Measurements from ENCODE around the gene MDFI.

Gene MDFI

GRCh38 chr6:41623330-41623729 lies 14.9 kb upstream of the MDFI start:
- Histone ChIP-seq H3K27me3 (ENCODE audit: control insufficient read depth in 1 of 2, insufficient read depth in 2 of 2, low read length in 2 of 2) (no peaks in the 10 kb centered on the region), H3K9me3 (ENCODE audit: low read length) (no peaks in the 10 kb centered on the region), H3K4me1 (ENCODE audit: insufficient read depth, low read length) (peaks cover 9% of the 10 kb centered on the region), H3K4me3 (ENCODE audit: low read depth in 1 of 2, low read length in 2 of 2) (no peak overlapping the region), H3K36me3 (ENCODE audit: insufficient read depth, low read length) (no peaks in the 10 kb centered on the region), H3K9ac (ENCODE audit: low read length) (no peak overlapping the region), H3K27ac (ENCODE audit: low read depth, low read length) (no peak overlapping the region)

GRCh38 chr6:41624621-41625380 lies 13.5 kb upstream of the MDFI start:
- H3K36me3 ChIP-seq (ENCODE audit: insufficient read depth, low read length), result no peaks in the 10 kb centered on the region
- peaks cover 9% of the 10 kb centered on the region for H3K4me1 ChIP-seq (ENCODE audit: insufficient read depth, low read length)
- no peak overlapping the region for H3K4me3 ChIP-seq (ENCODE audit: low read depth in 1 of 2, low read length in 2 of 2)
- H3K9ac ChIP-seq (ENCODE audit: low read length), result no peak overlapping the region
- H3K9me3 ChIP-seq (ENCODE audit: low read length), result no peaks in the 10 kb centered on the region
- no peak overlapping the region for H3K27ac ChIP-seq (ENCODE audit: low read depth, low read length)
- no peaks in the 10 kb centered on the region for H3K27me3 ChIP-seq (ENCODE audit: control insufficient read depth in 1 of 2, insufficient read depth in 2 of 2, low read length in 2 of 2)

DNA sequence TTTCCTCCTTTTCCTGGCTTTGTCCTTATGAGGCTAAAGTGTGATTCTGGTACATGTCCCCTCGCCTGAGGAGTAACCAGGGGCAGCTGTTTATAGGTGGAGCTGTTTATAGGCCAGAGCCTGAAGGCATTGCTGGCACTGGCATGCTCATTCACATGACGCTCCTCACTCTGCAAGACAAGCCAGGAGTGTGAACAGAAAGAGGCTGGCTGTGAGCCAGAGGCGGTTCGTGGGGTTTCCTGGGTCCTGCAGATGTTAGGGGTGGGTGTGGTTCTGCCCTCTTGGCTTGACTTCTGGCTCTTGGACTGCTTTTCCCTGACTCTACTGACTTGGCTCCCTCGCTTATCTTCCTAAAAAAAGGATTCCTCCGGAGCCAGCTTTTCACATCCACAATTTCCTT lies 12.8 kb upstream of the MDFI start:
- no peak overlapping the region for H3K27ac ChIP-seq (ENCODE audit: low read depth, low read length)
- no peak overlapping the region for H3K4me3 ChIP-seq (ENCODE audit: low read depth in 1 of 2, low read length in 2 of 2)
- H3K36me3 ChIP-seq (ENCODE audit: insufficient read depth, low read length), result no peaks in the 10 kb centered on the region
- H3K27me3 ChIP-seq (ENCODE audit: control insufficient read depth in 1 of 2, insufficient read depth in 2 of 2, low read length in 2 of 2), result no peaks in the 10 kb centered on the region
- H3K4me1 ChIP-seq (ENCODE audit: insufficient read depth, low read length), result peaks cover 9% of the 10 kb centered on the region
- no peak overlapping the region for H3K9ac ChIP-seq (ENCODE audit: low read length)
- no peaks in the 10 kb centered on the region for H3K9me3 ChIP-seq (ENCODE audit: low read length)

DNA sequence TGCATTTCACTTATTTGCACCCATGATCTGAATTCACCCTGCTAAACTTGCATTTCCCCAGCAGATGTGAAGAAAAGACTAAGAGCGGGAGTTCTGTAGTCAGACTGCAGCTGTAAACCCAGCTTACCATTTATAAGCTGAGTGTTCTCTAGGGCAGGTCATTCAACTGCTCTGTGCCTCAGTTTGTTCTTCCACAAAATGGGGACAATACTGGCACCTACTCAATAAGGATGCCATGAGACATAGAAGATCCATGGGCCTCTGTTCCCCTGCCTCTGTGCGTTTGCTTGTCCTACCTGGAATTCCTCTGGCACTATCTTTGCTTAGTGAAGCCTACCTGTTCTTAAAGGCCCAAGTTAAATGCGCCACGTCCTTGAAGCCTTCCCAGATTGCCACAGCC lies 12.2 kb upstream of the MDFI start:
- H3K4me1 ChIP-seq (ENCODE audit: insufficient read depth, low read length), result peaks cover 9% of the 10 kb centered on the region
- H3K27ac ChIP-seq (ENCODE audit: low read depth, low read length), result no peak overlapping the region
- H3K4me3 ChIP-seq (ENCODE audit: low read depth in 1 of 2, low read length in 2 of 2), result no peak overlapping the region
- no peaks in the 10 kb centered on the region for H3K27me3 ChIP-seq (ENCODE audit: control insufficient read depth in 1 of 2, insufficient read depth in 2 of 2, low read length in 2 of 2)
- H3K9ac ChIP-seq (ENCODE audit: low read length), result no peak overlapping the region
- H3K36me3 ChIP-seq (ENCODE audit: insufficient read depth, low read length), result no peaks in the 10 kb centered on the region
- H3K9me3 ChIP-seq (ENCODE audit: low read length), result no peaks in the 10 kb centered on the region

DNA sequence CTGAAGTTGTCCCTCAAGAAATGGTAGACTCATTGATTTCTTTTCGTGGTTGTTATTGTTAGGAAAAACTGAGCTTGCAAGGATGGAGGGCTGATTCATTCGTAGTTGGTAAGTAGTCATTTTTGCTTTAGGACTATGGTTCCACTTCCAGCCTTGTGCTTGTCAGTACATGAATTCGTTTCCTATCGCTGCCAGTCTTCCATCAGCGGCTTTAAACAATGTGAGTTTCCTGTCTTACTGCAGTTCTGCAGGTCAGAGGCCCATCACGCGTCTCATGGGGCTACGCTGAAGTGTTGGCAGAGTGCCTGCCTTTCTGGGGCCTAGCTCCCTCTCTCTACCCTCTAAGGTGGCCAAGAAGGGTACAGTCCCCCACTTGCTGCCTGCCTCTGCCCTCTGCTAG lies 11.4 kb upstream of the MDFI start:
- no peak overlapping the region for H3K4me3 ChIP-seq (ENCODE audit: low read depth in 1 of 2, low read length in 2 of 2)
- H3K27me3 ChIP-seq (ENCODE audit: control insufficient read depth in 1 of 2, insufficient read depth in 2 of 2, low read length in 2 of 2), result no peaks in the 10 kb centered on the region
- H3K9me3 ChIP-seq (ENCODE audit: low read length), result no peaks in the 10 kb centered on the region
- no peak overlapping the region for H3K27ac ChIP-seq (ENCODE audit: low read depth, low read length)
- no peak overlapping the region for H3K9ac ChIP-seq (ENCODE audit: low read length)
- H3K36me3 ChIP-seq (ENCODE audit: insufficient read depth, low read length), result no peaks in the 10 kb centered on the region
- peaks cover 9% of the 10 kb centered on the region for H3K4me1 ChIP-seq (ENCODE audit: insufficient read depth, low read length)

DNA sequence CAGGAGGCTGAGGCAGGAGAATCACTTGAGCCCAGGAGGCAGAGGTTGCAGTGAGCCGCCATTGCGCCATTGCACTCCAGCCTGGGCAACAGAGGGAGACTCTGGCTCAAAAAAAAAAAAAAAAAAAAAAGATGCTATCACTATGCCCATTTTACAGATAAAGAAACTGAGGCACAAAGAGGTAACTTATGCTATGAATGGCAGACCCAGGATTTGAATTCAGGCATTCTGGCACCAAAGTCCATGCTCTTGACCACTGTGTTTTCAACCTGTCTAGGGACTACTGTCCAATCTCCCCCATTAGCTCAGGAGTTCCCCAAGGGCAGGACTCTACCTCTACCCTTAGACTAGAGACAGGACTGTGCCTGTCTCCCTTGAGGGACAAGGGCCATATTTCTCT lies 9.1 kb upstream of the MDFI start:
- peaks cover 9% of the 10 kb centered on the region for H3K4me1 ChIP-seq (ENCODE audit: insufficient read depth, low read length)
- H3K4me3 ChIP-seq (ENCODE audit: low read depth in 1 of 2, low read length in 2 of 2), result no peak overlapping the region
- H3K9me3 ChIP-seq (ENCODE audit: low read length), result no peaks in the 10 kb centered on the region
- H3K27ac ChIP-seq (ENCODE audit: low read depth, low read length), result no peak overlapping the region
- no peaks in the 10 kb centered on the region for H3K36me3 ChIP-seq (ENCODE audit: insufficient read depth, low read length)
- no peak overlapping the region for H3K9ac ChIP-seq (ENCODE audit: low read length)
- H3K27me3 ChIP-seq (ENCODE audit: control insufficient read depth in 1 of 2, insufficient read depth in 2 of 2, low read length in 2 of 2), result no peaks in the 10 kb centered on the region

GRCh38 chr6:41630069-41630468 lies 8.2 kb upstream of the MDFI start:
- H3K27me3 ChIP-seq (ENCODE audit: control insufficient read depth in 1 of 2, insufficient read depth in 2 of 2, low read length in 2 of 2), result peaks cover 0 to 7% of the 10 kb centered on the region in 2 donors
- H3K9ac ChIP-seq (ENCODE audit: low read length), result no peak overlapping the region
- H3K4me1 ChIP-seq (ENCODE audit: insufficient read depth, low read length), result peaks cover 9% of the 10 kb centered on the region
- H3K9me3 ChIP-seq (ENCODE audit: low read length), result no peaks in the 10 kb centered on the region
- no peak overlapping the region for H3K27ac ChIP-seq (ENCODE audit: low read depth, low read length)
- no peak overlapping the region for H3K4me3 ChIP-seq (ENCODE audit: low read depth in 1 of 2, low read length in 2 of 2)
- H3K36me3 ChIP-seq (ENCODE audit: insufficient read depth, low read length), result no peaks in the 10 kb centered on the region

GRCh38 chr6:41630946-41631345 lies 7.3 kb upstream of the MDFI start:
- no peaks in the 10 kb centered on the region for H3K9me3 ChIP-seq (ENCODE audit: low read length)
- H3K4me1 ChIP-seq (ENCODE audit: insufficient read depth, low read length), result no peaks in the 10 kb centered on the region
- peaks cover 0 to 10% of the 10 kb centered on the region in 2 donors for H3K27me3 ChIP-seq (ENCODE audit: control insufficient read depth in 1 of 2, insufficient read depth in 2 of 2, low read length in 2 of 2)
- H3K27ac ChIP-seq (ENCODE audit: low read depth, low read length), result no peak overlapping the region
- no peak overlapping the region for H3K9ac ChIP-seq (ENCODE audit: low read length)
- no peaks in the 10 kb centered on the region for H3K36me3 ChIP-seq (ENCODE audit: insufficient read depth, low read length)
- H3K4me3 ChIP-seq (ENCODE audit: low read depth in 1 of 2, low read length in 2 of 2), result no peak overlapping the region

GRCh38 chr6:41633056-41633634 lies 5.1 kb upstream of the MDFI start:
- Histone ChIP-seq H3K4me1 (ENCODE audit: insufficient read depth, low read length) (peaks cover 7% of the 10 kb centered on the region), H3K9ac (ENCODE audit: low read length) (no peak overlapping the region), H3K9me3 (ENCODE audit: low read length) (no peaks in the 10 kb centered on the region), H3K36me3 (ENCODE audit: insufficient read depth, low read length) (no peaks in the 10 kb centered on the region), H3K27me3 (ENCODE audit: control insufficient read depth in 1 of 2, insufficient read depth in 2 of 2, low read length in 2 of 2) (peaks cover 21 to 32% of the 10 kb centered on the region in 2 donors), H3K4me3 (ENCODE audit: low read depth in 1 of 2, low read length in 2 of 2) (no peak overlapping the region), H3K27ac (ENCODE audit: low read depth, low read length) (no peak overlapping the region)

DNA sequence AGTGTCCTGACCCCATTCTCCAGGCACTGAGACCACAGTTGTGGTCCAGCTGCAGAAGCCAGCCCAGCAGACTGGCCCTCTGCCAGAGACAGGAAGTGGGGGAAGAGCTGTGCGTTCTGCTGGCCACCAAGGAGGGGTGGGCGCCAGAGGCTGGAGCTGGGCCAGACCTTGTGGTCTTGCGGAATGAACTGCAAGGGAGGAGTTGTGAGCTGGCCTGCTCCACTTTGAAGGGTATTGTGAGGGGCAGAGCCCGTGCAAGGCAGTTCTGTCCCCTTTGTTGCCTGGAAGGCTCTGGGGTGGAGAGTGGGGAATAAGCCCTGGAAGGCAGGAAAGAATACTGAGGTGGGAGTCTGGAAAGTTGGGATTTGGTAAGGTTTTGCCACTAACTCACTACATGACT lies 3.6 kb upstream of the MDFI start:
- Histone ChIP-seq H3K4me1 (ENCODE audit: insufficient read depth, low read length) (peaks cover 7% of the 10 kb centered on the region), H3K27me3 (ENCODE audit: control insufficient read depth in 1 of 2, insufficient read depth in 2 of 2, low read length in 2 of 2) (peaks cover 22 to 45% of the 10 kb centered on the region in 2 donors), H3K27ac (ENCODE audit: low read depth, low read length) (no peak overlapping the region), H3K9ac (ENCODE audit: low read length) (no peak overlapping the region), H3K36me3 (ENCODE audit: insufficient read depth, low read length) (no peaks in the 10 kb centered on the region), H3K4me3 (ENCODE audit: low read depth in 1 of 2, low read length in 2 of 2) (no peak overlapping the region), H3K9me3 (ENCODE audit: low read length) (no peaks in the 10 kb centered on the region)

DNA sequence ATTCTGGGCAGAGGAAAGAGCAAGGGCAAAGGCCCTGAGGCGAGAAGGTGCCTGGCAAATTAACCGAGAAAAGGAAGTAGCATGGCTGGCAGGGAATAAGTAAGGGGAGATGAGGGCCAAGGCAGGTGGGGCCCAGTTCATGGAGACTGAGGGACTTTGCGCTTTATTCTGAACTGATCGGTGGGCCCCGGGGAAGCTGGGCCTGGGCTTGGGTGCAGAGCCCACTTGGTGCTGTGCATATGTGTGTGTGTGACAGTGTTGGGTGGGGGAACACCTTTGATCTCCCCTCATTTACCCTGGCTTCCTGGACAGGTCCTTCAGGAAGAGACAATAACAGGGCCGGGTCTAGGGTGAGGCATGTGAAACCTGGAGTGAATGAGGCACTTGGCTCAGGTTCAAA lies 2.9 kb upstream of the MDFI start:
- H3K27me3 ChIP-seq (ENCODE audit: control insufficient read depth in 1 of 2, insufficient read depth in 2 of 2, low read length in 2 of 2), result peaks cover 22 to 50% of the 10 kb centered on the region in 2 donors
- peaks cover 7% of the 10 kb centered on the region for H3K4me1 ChIP-seq (ENCODE audit: insufficient read depth, low read length)
- no peaks in the 10 kb centered on the region for H3K36me3 ChIP-seq (ENCODE audit: insufficient read depth, low read length)
- H3K4me3 ChIP-seq (ENCODE audit: low read depth in 1 of 2, low read length in 2 of 2), result no peak overlapping the region
- H3K27ac ChIP-seq (ENCODE audit: low read depth, low read length), result no peak overlapping the region
- H3K9ac ChIP-seq (ENCODE audit: low read length), result no peak overlapping the region
- no peaks in the 10 kb centered on the region for H3K9me3 ChIP-seq (ENCODE audit: low read length)

DNA sequence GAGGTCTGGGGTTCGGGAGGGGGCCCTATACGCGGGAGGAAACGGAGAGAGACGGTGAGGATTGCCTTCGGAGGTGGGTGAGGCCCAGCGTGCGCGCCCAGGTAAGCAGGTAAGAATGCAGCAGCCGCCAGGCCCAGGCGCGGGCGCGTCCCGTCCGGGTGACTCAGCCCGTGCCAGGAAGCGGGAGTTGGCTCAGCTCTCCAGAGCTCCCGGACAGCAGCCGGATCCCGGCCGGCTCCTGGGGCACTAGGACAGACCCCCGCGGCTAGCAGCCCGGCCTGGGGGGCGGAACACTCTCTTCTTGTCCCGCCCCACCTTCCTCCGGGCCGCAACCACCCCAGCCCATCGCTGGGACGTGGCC lies 1.5 kb upstream of the MDFI start:
- Histone ChIP-seq H3K27me3 (ENCODE audit: control insufficient read depth in 1 of 2, insufficient read depth in 2 of 2, low read length in 2 of 2) (peaks cover 22 to 54% of the 10 kb centered on the region in 2 donors), H3K4me1 (ENCODE audit: insufficient read depth, low read length) (peaks cover 7% of the 10 kb centered on the region), H3K9ac (ENCODE audit: low read length) (no peak overlapping the region), H3K36me3 (ENCODE audit: insufficient read depth, low read length) (no peaks in the 10 kb centered on the region), H3K4me3 (ENCODE audit: low read depth in 1 of 2, low read length in 2 of 2) (no peak overlapping the region), H3K9me3 (ENCODE audit: low read length) (no peaks in the 10 kb centered on the region), H3K27ac (ENCODE audit: low read depth, low read length) (no peak overlapping the region)

Measured in muscle layer of colon (tissue), 2 donors.